GM21367 (cell line): ENCODE data around the gene N4BP2.
"Not testable (repeated sequence)": the region's sequence is repeated elsewhere in the genome, so short reads cannot be mapped to it uniquely, and the experiment has no call there.

ENCODE experiments used
- ATAC-seq: cut with Tn5 transposase; IDR thresholded peaks from one replicate; pipeline ENCODE4 v1.9.1; 2021; ENCODE audit not compliant: unreplicated experiment

N4BP2 gene

GRCh38 chr4:40056716-40057585 lies at the start of gene N4BP2:
TSS of gene N4BP2 (plus strand) at chr4:40056850. CDS start at chr4:40097341, 40,491 bp downstream.
- ATAC-seq = no peak

- ATAC-seq = no peak
Observed at GRCh38 chr4:40016007-40016406, 40.6 kb upstream of the N4BP2 start.

- ATAC-seq = no peak
Observed at GRCh38 chr4:40020221-40020620, 36.4 kb upstream of the N4BP2 start.

- not testable (repeated sequence) for ATAC-seq
Observed at GRCh38 chr4:40021116-40021515, 35.5 kb upstream of the N4BP2 start.

GRCh38 chr4:40024049-40024448 lies 32.6 kb upstream of the N4BP2 start:
- ATAC-seq = not testable (repeated sequence)

GRCh38 chr4:40032785-40033184 lies 23.9 kb upstream of the N4BP2 start:
- no peak for ATAC-seq

GRCh38 chr4:40033613-40034012 lies 23.0 kb upstream of the N4BP2 start:
- ATAC-seq = no peak

GRCh38 chr4:40038977-40039376 lies 17.7 kb upstream of the N4BP2 start:
- no peak for ATAC-seq

- no peak for ATAC-seq
Observed at GRCh38 chr4:40040908-40041307, 15.7 kb upstream of the N4BP2 start.

- no peak for ATAC-seq
Observed at GRCh38 chr4:40043786-40044185, 12.9 kb upstream of the N4BP2 start.

GRCh38 chr4:40046311-40046980 lies 10.2 kb upstream of the N4BP2 start:
- no peak for ATAC-seq

GRCh38 chr4:40053161-40053560 lies 3.5 kb upstream of the N4BP2 start:
- no peak for ATAC-seq

- ATAC-seq = no peak
Observed at GRCh38 chr4:40055511-40055862, 1.2 kb upstream of the N4BP2 start.

GRCh38 chr4:40055863-40056715 lies 561 bp upstream of the N4BP2 start:
- ATAC-seq = no peak

- peak; percentile 71 for ATAC-seq
Observed at GRCh38 chr4:40057586-40058091, 989 bp downstream of the N4BP2 start.

GRCh38 chr4:40058121-40058520 lies 1.5 kb downstream of the N4BP2 start:
- ATAC-seq = no peak

- no peak for ATAC-seq
Observed at GRCh38 chr4:40058854-40059253, 2.2 kb downstream of the N4BP2 start.

- no peak for ATAC-seq
Observed at GRCh38 chr4:40059362-40059761, 2.7 kb downstream of the N4BP2 start.

GRCh38 chr4:40065010-40065409 lies 8.4 kb downstream of the N4BP2 start:
- ATAC-seq = no peak

- ATAC-seq = no peak
Observed at GRCh38 chr4:40066651-40067050, 10.0 kb downstream of the N4BP2 start.

- no peak for ATAC-seq
Observed at GRCh38 chr4:40070387-40070786, 13.7 kb downstream of the N4BP2 start.
